Esophagus muscularis mucosa (tissue), 4 donors: ENCODE measurements around the gene NISCH.

ENCODE experiments used
- CTCF ChIP-seq, 3 experiments: fragments of 200-600 bp in 2 of 3; fragments of 450-650 bp in 1 of 3; sonication (generic) in 2 of 3; IDR thresholded peaks; one replicate each; pipeline ENCODE4 v1.5.1; 2017 to 2019; ENCODE audit warnings: antibody characterized with exemption in 3 of 3, mild to moderate bottlenecking in 2 of 3, moderate library complexity in 1 of 3
- EP300 ChIP-seq: sonication (generic); formaldehyde crosslinking; IDR thresholded peaks from one replicate; pipeline ENCODE4 v1.6.1; 2017; ENCODE audit warnings: antibody characterized with exemption
- POLR2A ChIP-seq: fragments of 450-650 bp; IDR thresholded peaks from one replicate; pipeline ENCODE4 v1.6.1; 2017; ENCODE audit warnings: antibody characterized with exemption, moderate library complexity, mild to moderate bottlenecking, low read depth
- POLR2AphosphoS5 ChIP-seq, 2 donors: sonication (generic); formaldehyde crosslinking; IDR thresholded peaks; one replicate each; pipeline ENCODE4 v1.6.1; 2017; ENCODE audit warnings: antibody characterized with exemption in 2 of 2

GRCh38 chr3:52443268-52443610, 12.2 kb upstream of the NISCH start:
- TF ChIP-seq CTCF (IDR thresholded peaks at IDR 0.05) (no peak), POLR2AphosphoS5 (IDR thresholded peaks at IDR 0.05) (no peak), POLR2A (no peak), EP300 (no peak)
